DOHH2 (cell line): ENCODE results near the gene HECW1.

Experiments used
- H3F3A ChIP-seq: fragments of 200-600 bp; sonication (generic), shearing (Covaris generic); 2 replicates; pipeline ENCODE4 v1.6.0; 2016; ENCODE audit warnings: antibody characterized with exemption, mild to moderate bottlenecking; ENCODE audit not compliant: control insufficient read depth, insufficient read depth
- H3K27ac ChIP-seq: fragments of 200-600 bp; sonication (generic); 2 replicates; pipeline ENCODE4 v1.5.1; 2014; ENCODE audit warnings: low read depth, mild to moderate bottlenecking, low read length, moderate library complexity
- H3K27me3 ChIP-seq: fragments of 200-600 bp; sonication (generic); 2 replicates; pipeline ENCODE4 v1.6.1; 2014; ENCODE audit warnings: mild to moderate bottlenecking, low read length, mixed read lengths; ENCODE audit not compliant: control insufficient read depth
- H3K36me3 ChIP-seq: fragments of 200-600 bp; sonication (generic); 2 replicates; pipeline ENCODE4 v1.6.1; 2014; ENCODE audit warnings: mild to moderate bottlenecking, low read length, moderate library complexity, mixed read lengths; ENCODE audit not compliant: control insufficient read depth
- H3K4me1 ChIP-seq: fragments of 200-600 bp; sonication (generic); 2 replicates; pipeline ENCODE4 v1.6.1; 2014; ENCODE audit warnings: mild to moderate bottlenecking, low read length, mixed read lengths; ENCODE audit not compliant: control insufficient read depth
- H3K4me2 ChIP-seq: fragments of 200-600 bp; sonication (generic); 2 replicates; pipeline ENCODE4 v1.6.0; 2014; ENCODE audit warnings: mild to moderate bottlenecking, low read length, moderate library complexity
- H3K4me3 ChIP-seq: fragments of 200-600 bp; sonication (generic); 2 replicates; pipeline ENCODE4 v1.5.1; 2014; ENCODE audit warnings: mild to moderate bottlenecking, low read length, mixed read lengths
- H3K79me2 ChIP-seq: fragments of 200-600 bp; sonication (generic); 2 replicates; pipeline ENCODE4 v1.6.1; 2014; ENCODE audit warnings: mild to moderate bottlenecking, low read length, mixed read lengths; ENCODE audit not compliant: control insufficient read depth
- H3K9me2 ChIP-seq: fragments of 200-600 bp; sonication (generic); replicated peaks from 2 replicates; pipeline ENCODE4 v1.6.1; 2014; ENCODE audit warnings: mild to moderate bottlenecking, low read length, mixed read lengths; ENCODE audit not compliant: control insufficient read depth
- H3K9me3 ChIP-seq: fragments of 200-600 bp; sonication (generic); 2 replicates; pipeline ENCODE4 v1.6.1; 2014; ENCODE audit warnings: antibody characterized with exemption, low read length, mixed read lengths; ENCODE audit not compliant: control insufficient read depth, insufficient read depth
- H4K20me1 ChIP-seq: fragments of 200-600 bp; sonication (generic); 2 replicates; pipeline ENCODE4 v1.6.0; 2014; ENCODE audit warnings: low read depth, mild to moderate bottlenecking, antibody characterized with exemption, low read length, moderate library complexity; ENCODE audit not compliant: control insufficient read depth, insufficient read depth
- CTCF ChIP-seq: fragments of 200-600 bp; sonication (generic); IDR thresholded peaks from one replicate; pipeline ENCODE4 v1.5.1; 2014; ENCODE audit warnings: antibody characterized with exemption, mild to moderate bottlenecking, low read depth, low read length; ENCODE audit not compliant: poor library complexity, severe bottlenecking
- EZH2phosphoT487 ChIP-seq: fragments of 200-600 bp; sonication (generic); IDR thresholded peaks from 2 replicates; pipeline ENCODE4 v1.6.1; 2017; ENCODE audit warnings: borderline replicate concordance, mild to moderate bottlenecking, antibody characterized with exemption, low read length, moderate library complexity, mixed read lengths

HECW1 gene

GRCh38 chr7:43405948-43406347 lies 293.5 kb downstream of the HECW1 start:
- Histone ChIP-seq H3K79me2 (no peaks in the 10 kb centered on the region), H3K4me1 (no peaks in the 10 kb centered on the region), H3K36me3 (no peaks in the 10 kb centered on the region), H3K9me3 (no peaks in the 10 kb centered on the region), H4K20me1 (no peaks in the 10 kb centered on the region), H3K9me2 (no peaks in the 10 kb centered on the region), H3K27ac (no peak overlapping the region), H3K4me2 (no peak overlapping the region), H3K4me3 (no peak overlapping the region), H3K27me3 (0 out of 2 replicates have a peak, but pooled peaks cover 3% of the 10 kb centered on the region), H3F3A (no peaks in the 10 kb centered on the region)
- no peak for TF ChIP-seq EZH2phosphoT487
- no peak for TF ChIP-seq CTCF

GRCh38 chr7:43406961-43407360 lies 294.5 kb downstream of the HECW1 start:
- no peaks in the 10 kb centered on the region for H3K9me3 ChIP-seq
- H3K9me2 ChIP-seq: no peaks in the 10 kb centered on the region
- TF ChIP-seq EZH2phosphoT487 (no peak), CTCF (no peak)
- no peaks in the 10 kb centered on the region for H3K36me3 ChIP-seq
- H3K4me1 ChIP-seq: no peaks in the 10 kb centered on the region
- no peak overlapping the region for H3K27ac ChIP-seq
- no peaks in the 10 kb centered on the region for H3F3A ChIP-seq
- no peak overlapping the region for H3K4me2 ChIP-seq
- no peaks in the 10 kb centered on the region for H4K20me1 ChIP-seq
- H3K79me2 ChIP-seq: no peaks in the 10 kb centered on the region
- 0 out of 2 replicates have a peak, but pooled peaks cover 3% of the 10 kb centered on the region for H3K27me3 ChIP-seq
- H3K4me3 ChIP-seq: no peak overlapping the region

- Histone ChIP-seq H3K27me3 (0 out of 2 replicates have a peak, but pooled peaks cover 2% of the 10 kb centered on the region), H3K36me3 (no peaks in the 10 kb centered on the region), H3K4me2 (no peak overlapping the region), H3K9me3 (no peaks in the 10 kb centered on the region), H3K9me2 (no peaks in the 10 kb centered on the region), H3K27ac (no peak overlapping the region), H3K4me3 (no peak overlapping the region), H3K4me1 (no peaks in the 10 kb centered on the region), H3F3A (no peaks in the 10 kb centered on the region), H3K79me2 (no peaks in the 10 kb centered on the region), H4K20me1 (no peaks in the 10 kb centered on the region)
- TF ChIP-seq CTCF (no peak), EZH2phosphoT487 (no peak)
Observed at GRCh38 chr7:43408981-43409380, 296.5 kb downstream of the HECW1 start.

GRCh38 chr7:43417455-43417854 lies 305.0 kb downstream of the HECW1 start:
- Histone ChIP-seq H3K9me3 (no peaks in the 10 kb centered on the region), H3F3A (no peaks in the 10 kb centered on the region), H3K4me3 (no peak overlapping the region), H3K27ac (no peak overlapping the region), H3K79me2 (no peaks in the 10 kb centered on the region), H4K20me1 (no peaks in the 10 kb centered on the region), H3K27me3 (0 out of 2 replicates have a peak, but pooled peaks cover 3% of the 10 kb centered on the region), H3K4me1 (no peaks in the 10 kb centered on the region), H3K9me2 (no peaks in the 10 kb centered on the region), H3K4me2 (no peak overlapping the region), H3K36me3 (no peaks in the 10 kb centered on the region)
- TF ChIP-seq CTCF (no peak), EZH2phosphoT487 (no peak)
